Testis (tissue), 2 donors: ENCODE measurements around the gene FARS2.

Experiments used
- CTCF ChIP-seq, 3 experiments: fragments of 450-650 bp in 2 of 3; fragments of 200-600 bp in 1 of 3; sonication (generic) in 1 of 3; IDR thresholded peaks; one replicate each; pipeline ENCODE4 v1.5.1; 2016 to 2019; ENCODE audit warnings: antibody characterized with exemption in 3 of 3, mild to moderate bottlenecking in 2 of 3, moderate library complexity in 1 of 3
- POLR2A ChIP-seq: fragments of 450-650 bp; IDR thresholded peaks from one replicate; pipeline ENCODE4 v1.6.1; 2017; ENCODE audit warnings: antibody characterized with exemption, mild to moderate bottlenecking, moderate library complexity

- TF ChIP-seq CTCF (IDR thresholded peaks at IDR 0.05) (no peak), POLR2A (no peak)
Measured at GRCh38 chr6:5729813-5730517, 468.7 kb downstream of the FARS2 start.
